DOHH2 (cell line): ENCODE measurements around the gene STAU1.

Experiments
- H3F3A ChIP-seq: fragments of 200-600 bp; sonication (generic), shearing (Covaris generic); 2 replicates; pipeline ENCODE4 v1.6.0; 2016; ENCODE audit warnings: antibody characterized with exemption, mild to moderate bottlenecking; ENCODE audit not compliant: control insufficient read depth, insufficient read depth
- H3K27ac ChIP-seq: fragments of 200-600 bp; sonication (generic); 2 replicates; pipeline ENCODE4 v1.5.1; 2014; ENCODE audit warnings: low read depth, mild to moderate bottlenecking, low read length, moderate library complexity
- H3K27me3 ChIP-seq: fragments of 200-600 bp; sonication (generic); 2 replicates; pipeline ENCODE4 v1.6.1; 2014; ENCODE audit warnings: mild to moderate bottlenecking, low read length, mixed read lengths; ENCODE audit not compliant: control insufficient read depth
- H3K36me3 ChIP-seq: fragments of 200-600 bp; sonication (generic); 2 replicates; pipeline ENCODE4 v1.6.1; 2014; ENCODE audit warnings: mild to moderate bottlenecking, low read length, moderate library complexity, mixed read lengths; ENCODE audit not compliant: control insufficient read depth
- H3K4me1 ChIP-seq: fragments of 200-600 bp; sonication (generic); 2 replicates; pipeline ENCODE4 v1.6.1; 2014; ENCODE audit warnings: mild to moderate bottlenecking, low read length, mixed read lengths; ENCODE audit not compliant: control insufficient read depth
- H3K4me2 ChIP-seq: fragments of 200-600 bp; sonication (generic); 2 replicates; pipeline ENCODE4 v1.6.0; 2014; ENCODE audit warnings: mild to moderate bottlenecking, low read length, moderate library complexity
- H3K4me3 ChIP-seq: fragments of 200-600 bp; sonication (generic); 2 replicates; pipeline ENCODE4 v1.5.1; 2014; ENCODE audit warnings: mild to moderate bottlenecking, low read length, mixed read lengths
- H3K79me2 ChIP-seq: fragments of 200-600 bp; sonication (generic); 2 replicates; pipeline ENCODE4 v1.6.1; 2014; ENCODE audit warnings: mild to moderate bottlenecking, low read length, mixed read lengths; ENCODE audit not compliant: control insufficient read depth
- H3K9me2 ChIP-seq: fragments of 200-600 bp; sonication (generic); replicated peaks from 2 replicates; pipeline ENCODE4 v1.6.1; 2014; ENCODE audit warnings: mild to moderate bottlenecking, low read length, mixed read lengths; ENCODE audit not compliant: control insufficient read depth
- H3K9me3 ChIP-seq: fragments of 200-600 bp; sonication (generic); 2 replicates; pipeline ENCODE4 v1.6.1; 2014; ENCODE audit warnings: antibody characterized with exemption, low read length, mixed read lengths; ENCODE audit not compliant: control insufficient read depth, insufficient read depth
- H4K20me1 ChIP-seq: fragments of 200-600 bp; sonication (generic); 2 replicates; pipeline ENCODE4 v1.6.0; 2014; ENCODE audit warnings: low read depth, mild to moderate bottlenecking, antibody characterized with exemption, low read length, moderate library complexity; ENCODE audit not compliant: control insufficient read depth, insufficient read depth
- EZH2phosphoT487 ChIP-seq: fragments of 200-600 bp; sonication (generic); IDR thresholded peaks from 2 replicates; pipeline ENCODE4 v1.6.1; 2017; ENCODE audit warnings: borderline replicate concordance, mild to moderate bottlenecking, antibody characterized with exemption, low read length, moderate library complexity, mixed read lengths
- TF ChIP-seq, protein P1 (sequence below): fragments of 200-600 bp; sonication (generic); IDR thresholded peaks from one replicate; pipeline ENCODE4 v1.5.1; 2014; ENCODE audit warnings: antibody characterized with exemption, mild to moderate bottlenecking, low read depth, low read length; ENCODE audit not compliant: poor library complexity, severe bottlenecking

The STAU1 gene

DNA sequence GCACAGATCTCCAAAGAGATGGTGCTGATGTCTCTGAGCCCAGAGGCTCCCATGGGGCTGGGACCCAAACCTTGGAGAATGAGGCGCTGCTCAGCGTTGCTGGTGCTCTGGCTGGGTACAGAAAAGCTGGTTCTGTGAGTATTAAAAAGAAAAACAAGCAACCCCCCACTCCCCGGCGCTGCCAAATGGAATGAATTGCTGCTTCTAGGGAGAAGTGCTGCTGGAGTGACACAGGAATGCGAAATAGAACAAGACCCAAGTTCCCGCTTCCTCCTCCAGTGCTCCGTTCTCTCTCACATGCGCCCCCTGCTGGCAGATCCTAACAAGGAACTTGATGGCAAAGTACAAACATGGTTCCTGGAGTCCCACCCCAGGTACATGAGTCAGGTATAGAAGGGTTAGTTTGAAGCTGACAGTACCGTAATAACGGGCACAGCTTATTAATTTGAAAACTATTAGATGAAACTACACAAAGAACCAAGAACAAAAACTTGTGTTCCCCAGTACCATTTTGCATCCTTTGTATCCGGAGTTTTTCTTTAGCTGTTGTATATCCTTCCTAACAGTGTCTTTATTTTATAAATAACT is 29.0 kb upstream of the STAU1 start:
- Histone ChIP-seq H3K4me3 (peak overlapping the region; percentile 46), H3K4me2 (peak overlapping the region; percentile 56), H3K9me3 (no peaks in the 10 kb centered on the region), H3K79me2 (peaks cover 28% of the 10 kb centered on the region), H3K9me2 (no peaks in the 10 kb centered on the region), H3K4me1 (peaks cover 24% of the 10 kb centered on the region), H4K20me1 (no peaks in the 10 kb centered on the region), H3K36me3 (peaks cover 17% of the 10 kb centered on the region), H3K27me3 (no peaks in the 10 kb centered on the region), H3K27ac (no peak overlapping the region), H3F3A (no peaks in the 10 kb centered on the region)
- no peak for TF ChIP-seq EZH2phosphoT487
- TF ChIP-seq, protein P1, sequence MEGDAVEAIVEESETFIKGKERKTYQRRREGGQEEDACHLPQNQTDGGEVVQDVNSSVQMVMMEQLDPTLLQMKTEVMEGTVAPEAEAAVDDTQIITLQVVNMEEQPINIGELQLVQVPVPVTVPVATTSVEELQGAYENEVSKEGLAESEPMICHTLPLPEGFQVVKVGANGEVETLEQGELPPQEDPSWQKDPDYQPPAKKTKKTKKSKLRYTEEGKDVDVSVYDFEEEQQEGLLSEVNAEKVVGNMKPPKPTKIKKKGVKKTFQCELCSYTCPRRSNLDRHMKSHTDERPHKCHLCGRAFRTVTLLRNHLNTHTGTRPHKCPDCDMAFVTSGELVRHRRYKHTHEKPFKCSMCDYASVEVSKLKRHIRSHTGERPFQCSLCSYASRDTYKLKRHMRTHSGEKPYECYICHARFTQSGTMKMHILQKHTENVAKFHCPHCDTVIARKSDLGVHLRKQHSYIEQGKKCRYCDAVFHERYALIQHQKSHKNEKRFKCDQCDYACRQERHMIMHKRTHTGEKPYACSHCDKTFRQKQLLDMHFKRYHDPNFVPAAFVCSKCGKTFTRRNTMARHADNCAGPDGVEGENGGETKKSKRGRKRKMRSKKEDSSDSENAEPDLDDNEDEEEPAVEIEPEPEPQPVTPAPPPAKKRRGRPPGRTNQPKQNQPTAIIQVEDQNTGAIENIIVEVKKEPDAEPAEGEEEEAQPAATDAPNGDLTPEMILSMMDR = peak; percentile 93

DNA sequence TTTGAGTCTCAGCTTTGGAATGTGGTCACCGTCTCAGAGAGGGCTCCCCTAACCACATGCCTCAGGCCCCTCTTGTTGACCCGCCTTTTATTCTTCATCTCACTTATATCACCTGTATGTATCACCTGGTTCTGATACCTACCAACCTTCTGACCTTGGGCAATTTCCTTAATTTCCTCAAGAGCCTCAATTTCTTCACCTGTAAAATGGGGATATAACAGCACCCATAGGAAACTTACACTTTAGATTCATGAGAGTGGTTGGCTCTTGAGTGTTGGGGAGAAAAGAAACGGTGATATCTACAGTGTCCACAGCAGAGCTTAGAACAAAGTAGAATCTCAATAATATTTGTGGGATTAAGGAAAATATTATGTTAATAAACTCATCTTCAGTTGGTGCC is 27.1 kb upstream of the STAU1 start:
- Histone ChIP-seq H3K9me2 (no peaks in the 10 kb centered on the region), H3K79me2 (peaks cover 10% of the 10 kb centered on the region), H3K36me3 (no peaks in the 10 kb centered on the region; the same call in 1 of the 2 replicates), H3K27ac (no peak overlapping the region), H3K4me3 (no peak overlapping the region), H3F3A (no peaks in the 10 kb centered on the region), H3K9me3 (peaks cover 2% of the 10 kb centered on the region; the same call in 1 of the 2 replicates), H4K20me1 (no peaks in the 10 kb centered on the region), H3K27me3 (no peaks in the 10 kb centered on the region), H3K4me1 (peaks cover 19% of the 10 kb centered on the region), H3K4me2 (no peak overlapping the region)
- TF ChIP-seq, protein P1 = no peak
- no peak for TF ChIP-seq EZH2phosphoT487

DNA sequence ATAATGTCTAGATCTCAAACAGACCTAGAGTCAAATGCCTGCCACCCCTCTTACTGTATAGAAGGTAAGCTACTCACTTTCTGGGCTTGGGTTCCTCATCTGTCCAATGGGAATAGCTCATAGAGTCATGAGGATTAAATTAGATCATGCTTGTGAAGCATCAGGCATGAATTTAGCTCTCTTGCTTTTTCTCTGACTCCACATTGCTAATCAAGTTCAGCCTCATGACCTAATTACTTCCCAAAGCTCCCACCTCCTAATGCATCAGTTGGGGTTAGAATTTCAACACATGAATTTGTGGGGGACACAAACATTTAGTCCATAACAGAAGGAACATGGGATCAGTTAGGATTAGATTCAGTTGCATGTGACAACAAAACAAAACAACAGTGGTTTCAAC is 26.4 kb upstream of the STAU1 start:
- TF ChIP-seq EZH2phosphoT487 = no peak
- TF ChIP-seq, protein P1 = no peak
- Histone ChIP-seq H3K9me2 (no peaks in the 10 kb centered on the region), H3F3A (no peaks in the 10 kb centered on the region), H3K4me3 (no peak overlapping the region), H3K79me2 (peaks cover 4% of the 10 kb centered on the region), H3K4me1 (peaks cover 16% of the 10 kb centered on the region), H4K20me1 (no peaks in the 10 kb centered on the region), H3K27me3 (no peaks in the 10 kb centered on the region), H3K27ac (no peak overlapping the region), H3K36me3 (no peaks in the 10 kb centered on the region; the same call in 1 of the 2 replicates), H3K9me3 (peaks cover 5% of the 10 kb centered on the region; the same call in 1 of the 2 replicates), H3K4me2 (no peak overlapping the region)
